Measurements from ENCODE around the gene AMT. TPM values are rescaled to one million over a fixed set of nuclear protein-coding genes. Genes with fewer than 3 reads are reported as not detected.

AMT gene
- total RNA-seq, 4 donors from 2014 or later: 0.32 to 11.4 (median 7.6) TPM

DNA sequence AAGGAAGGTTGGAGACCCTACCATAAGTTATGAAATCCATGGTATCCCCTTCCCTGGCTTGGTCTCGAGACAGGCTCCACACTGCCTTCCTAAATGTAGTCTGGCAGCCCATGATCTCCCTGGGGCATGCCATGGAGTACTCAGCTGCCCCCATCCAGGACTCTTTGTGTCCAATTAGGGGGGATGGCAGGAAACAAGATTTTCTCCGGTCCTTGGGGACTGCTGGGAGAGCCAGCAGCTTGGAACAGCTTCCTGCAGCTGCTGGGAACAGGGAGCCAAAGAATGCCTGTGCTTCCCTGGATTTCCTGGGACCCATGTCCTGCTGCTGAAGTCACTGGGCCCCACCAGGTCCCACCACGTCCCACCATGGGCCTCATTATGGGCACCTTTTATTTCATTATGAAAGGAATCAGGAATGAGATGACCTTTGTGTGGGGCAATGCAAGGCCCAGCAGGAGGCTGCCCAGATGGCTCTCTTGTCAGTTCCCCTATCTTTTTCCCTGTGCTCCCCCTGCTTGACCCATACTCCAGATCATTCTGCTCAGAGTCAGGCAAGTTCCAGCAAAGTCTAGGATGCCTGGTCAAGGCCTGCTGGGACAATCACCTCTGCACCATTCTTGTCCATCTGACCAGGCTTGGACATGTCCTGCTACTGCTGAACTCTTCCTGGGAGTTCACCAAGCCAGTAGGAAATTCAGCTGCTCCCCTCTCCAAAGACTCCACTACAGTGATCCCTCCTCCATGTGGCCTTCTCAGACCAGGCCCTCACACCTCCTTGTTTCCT, 32.8 kb upstream of the AMT start:
- no peak for TF ChIP-seq POLR2A (IDR thresholded peaks at IDR 0.05)
- no peak for ATAC-seq
- H3K27ac ChIP-seq: no peak overlapping the region
- no peak overlapping the region for H3K4me3 ChIP-seq
- H3K9me3 ChIP-seq: no peaks in the 10 kb centered on the region
- H3K36me3 ChIP-seq: no peaks in the 10 kb centered on the region
- H3K4me1 ChIP-seq: peaks cover 0 to 10% (median 0%) of the 10 kb centered on the region in 3 donors
- H3K27me3 ChIP-seq: no peaks in the 10 kb centered on the region
- WGBS, 2 donors (ENCODE audit: low coverage in 1 of 2): 56% methylated on average over 3 of the region's 3 CpGs; no CpG with 5 or more reads in 1 of the 2 donors

DNA sequence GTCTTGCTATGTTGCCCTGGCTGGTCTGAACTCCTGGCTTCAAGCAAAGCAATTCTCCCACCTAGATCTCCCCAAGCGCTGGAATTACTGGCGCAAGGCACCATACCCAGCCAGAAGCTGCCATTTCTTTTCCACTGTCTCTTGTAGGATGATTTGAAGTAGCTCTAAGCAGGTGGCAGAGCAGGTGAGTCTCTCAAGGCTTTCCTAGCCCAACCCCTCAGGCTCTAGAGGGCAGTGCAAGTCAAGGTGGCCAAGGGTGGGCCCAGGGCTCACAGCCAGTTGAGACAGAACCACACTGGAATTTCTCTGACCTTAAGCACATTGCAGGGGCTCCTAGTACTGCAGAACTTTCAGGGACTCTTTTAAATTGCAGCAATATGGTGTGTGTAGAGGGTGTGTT, 32.2 kb upstream of the AMT start:
- no peaks in the 10 kb centered on the region for H3K27me3 ChIP-seq
- H3K4me1 ChIP-seq: peaks cover 0 to 10% (median 0%) of the 10 kb centered on the region in 3 donors
- 100% methylated on average over 2 of the region's 2 CpGs; no CpG with 5 or more reads in 1 of the 2 donors for WGBS, 2 donors (ENCODE audit: low coverage in 1 of 2)
- no peaks in the 10 kb centered on the region for H3K36me3 ChIP-seq
- no peak overlapping the region for H3K4me3 ChIP-seq
- no peaks in the 10 kb centered on the region for H3K9me3 ChIP-seq
- no peak overlapping the region for H3K27ac ChIP-seq
- no peak for ATAC-seq
- no peak for TF ChIP-seq POLR2A (IDR thresholded peaks at IDR 0.05)
- no peak for TF ChIP-seq EP300 (IDR thresholded peaks at IDR 0.05)
- TF ChIP-seq POLR2AphosphoS5 (IDR thresholded peaks at IDR 0.05): no peak
- TF ChIP-seq, protein P1, sequence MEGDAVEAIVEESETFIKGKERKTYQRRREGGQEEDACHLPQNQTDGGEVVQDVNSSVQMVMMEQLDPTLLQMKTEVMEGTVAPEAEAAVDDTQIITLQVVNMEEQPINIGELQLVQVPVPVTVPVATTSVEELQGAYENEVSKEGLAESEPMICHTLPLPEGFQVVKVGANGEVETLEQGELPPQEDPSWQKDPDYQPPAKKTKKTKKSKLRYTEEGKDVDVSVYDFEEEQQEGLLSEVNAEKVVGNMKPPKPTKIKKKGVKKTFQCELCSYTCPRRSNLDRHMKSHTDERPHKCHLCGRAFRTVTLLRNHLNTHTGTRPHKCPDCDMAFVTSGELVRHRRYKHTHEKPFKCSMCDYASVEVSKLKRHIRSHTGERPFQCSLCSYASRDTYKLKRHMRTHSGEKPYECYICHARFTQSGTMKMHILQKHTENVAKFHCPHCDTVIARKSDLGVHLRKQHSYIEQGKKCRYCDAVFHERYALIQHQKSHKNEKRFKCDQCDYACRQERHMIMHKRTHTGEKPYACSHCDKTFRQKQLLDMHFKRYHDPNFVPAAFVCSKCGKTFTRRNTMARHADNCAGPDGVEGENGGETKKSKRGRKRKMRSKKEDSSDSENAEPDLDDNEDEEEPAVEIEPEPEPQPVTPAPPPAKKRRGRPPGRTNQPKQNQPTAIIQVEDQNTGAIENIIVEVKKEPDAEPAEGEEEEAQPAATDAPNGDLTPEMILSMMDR (IDR thresholded peaks at IDR 0.05): peak in 1 of 4 experiments; percentile 49

DNA sequence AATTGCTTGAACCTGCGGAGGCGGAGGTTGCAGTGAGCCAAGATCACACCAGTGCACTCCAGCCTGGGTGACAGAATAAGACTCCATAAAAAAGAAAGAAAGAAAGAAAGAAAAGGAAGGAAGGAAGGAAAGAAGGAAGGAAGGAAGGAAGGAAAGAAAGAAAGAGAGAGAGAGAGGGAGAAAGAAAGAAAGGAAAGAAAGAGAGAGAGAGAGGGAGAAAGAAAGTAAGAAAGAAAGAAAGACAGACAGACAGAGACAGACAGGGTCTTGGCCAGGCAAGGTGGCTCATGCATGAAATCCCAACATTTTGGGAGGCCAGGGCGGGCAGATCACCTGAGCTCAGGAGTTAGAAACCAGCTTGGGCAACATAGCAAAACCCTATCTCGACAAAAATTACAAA, 31.3 kb upstream of the AMT start:
- no peak overlapping the region for H3K4me3 ChIP-seq
- peaks cover 0 to 10% (median 0%) of the 10 kb centered on the region in 3 donors for H3K4me1 ChIP-seq
- H3K9me3 ChIP-seq: no peaks in the 10 kb centered on the region
- H3K36me3 ChIP-seq: no peaks in the 10 kb centered on the region
- 94 to 100% methylated on average over 2 to 3 of the region's 4 CpGs for WGBS, 2 donors (ENCODE audit: low coverage in 1 of 2)
- ATAC-seq: no peak
- no peaks in the 10 kb centered on the region for H3K27me3 ChIP-seq
- no peak for TF ChIP-seq POLR2A (IDR thresholded peaks at IDR 0.05)
- TF ChIP-seq, protein P1 (IDR thresholded peaks at IDR 0.05): no peak
- no peak for TF ChIP-seq POLR2AphosphoS5 (IDR thresholded peaks at IDR 0.05)
- H3K27ac ChIP-seq: no peak overlapping the region

DNA sequence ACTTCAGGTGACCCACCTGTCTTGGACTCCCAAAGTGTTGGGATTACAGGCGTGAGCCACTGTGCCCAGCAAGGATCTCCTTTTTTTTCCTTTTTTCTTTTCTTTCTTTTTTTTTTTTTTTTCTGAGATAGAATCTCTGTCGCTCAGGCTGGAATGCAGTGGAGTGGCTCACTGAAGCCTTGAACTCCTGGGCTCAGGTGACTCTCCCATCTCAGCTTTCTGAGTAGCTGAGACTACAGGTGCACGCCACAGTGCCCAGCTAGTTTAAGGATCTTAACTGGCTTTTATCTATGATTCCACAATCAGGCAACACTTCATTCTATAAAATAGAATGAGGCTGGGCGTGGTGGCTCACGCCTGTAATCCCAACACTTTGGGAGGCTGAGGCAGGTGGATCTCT, 23.1 kb upstream of the AMT start:
- 100% methylated on average over 1 of the region's 5 CpGs; no CpG with 5 or more reads in 1 of the 2 donors for WGBS, 2 donors (ENCODE audit: low coverage in 1 of 2)
- H3K27ac ChIP-seq: no peak overlapping the region
- ATAC-seq: no peak

DNA sequence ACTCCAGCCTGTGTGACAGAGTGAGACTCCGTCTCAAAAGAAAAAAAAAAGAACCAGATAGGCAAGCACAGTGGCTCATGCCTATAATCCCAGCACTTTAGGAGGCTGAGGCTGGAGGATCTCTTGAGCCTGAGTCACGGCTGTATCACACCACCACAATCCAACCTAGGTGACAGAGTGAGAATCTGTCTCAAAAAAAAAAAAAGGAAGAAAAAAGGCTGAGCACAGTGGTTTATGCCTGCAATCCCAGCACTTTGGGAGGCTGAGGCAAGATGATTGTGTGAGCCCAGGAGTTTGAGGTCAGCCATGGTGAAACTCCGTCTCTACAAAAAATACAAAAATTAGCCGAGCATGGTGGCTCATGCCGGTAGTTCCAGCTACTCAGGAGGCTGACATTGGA, 12.5 kb upstream of the AMT start:
- H3K27ac ChIP-seq: no peak overlapping the region
- TF ChIP-seq EP300 (IDR thresholded peaks at IDR 0.05) (no peak), POLR2AphosphoS5 (IDR thresholded peaks at IDR 0.05) (no peak), POLR2A (IDR thresholded peaks at IDR 0.05) (no peak)
- TF ChIP-seq, protein P1 (IDR thresholded peaks at IDR 0.05): no peak
- 83 to 100% methylated on average over 1 of the region's 5 CpGs for WGBS, 2 donors (ENCODE audit: low coverage in 1 of 2)
- ATAC-seq: no peak
- no peak overlapping the region for H3K4me3 ChIP-seq
- H3K4me1 ChIP-seq: peaks cover 0 to 4% (median 3%) of the 10 kb centered on the region in 3 donors
- no peaks in the 10 kb centered on the region for H3K27me3 ChIP-seq
- no peaks in the 10 kb centered on the region for H3K9me3 ChIP-seq
- no peaks in the 10 kb centered on the region for H3K36me3 ChIP-seq

More for the DNA sequence above, 23.1 kb upstream of the AMT start:
- Histone ChIP-seq H3K36me3 (no peaks in the 10 kb centered on the region), H3K9me3 (no peaks in the 10 kb centered on the region), H3K4me3 (no peak overlapping the region), H3K4me1 (peaks cover 0 to 14% (median 4%) of the 10 kb centered on the region in 3 donors), H3K27me3 (no peaks in the 10 kb centered on the region)
- TF ChIP-seq POLR2A (IDR thresholded peaks at IDR 0.05): no peak
- TF ChIP-seq, protein P1 (IDR thresholded peaks at IDR 0.05): no peak
- no peak for TF ChIP-seq POLR2AphosphoS5 (IDR thresholded peaks at IDR 0.05)
- TF ChIP-seq EP300 (IDR thresholded peaks at IDR 0.05): no peak

Data from gastroesophageal sphincter (tissue), 4 donors.